Measurements from ENCODE around the gene SORCS2.

The SORCS2 gene

DNA sequence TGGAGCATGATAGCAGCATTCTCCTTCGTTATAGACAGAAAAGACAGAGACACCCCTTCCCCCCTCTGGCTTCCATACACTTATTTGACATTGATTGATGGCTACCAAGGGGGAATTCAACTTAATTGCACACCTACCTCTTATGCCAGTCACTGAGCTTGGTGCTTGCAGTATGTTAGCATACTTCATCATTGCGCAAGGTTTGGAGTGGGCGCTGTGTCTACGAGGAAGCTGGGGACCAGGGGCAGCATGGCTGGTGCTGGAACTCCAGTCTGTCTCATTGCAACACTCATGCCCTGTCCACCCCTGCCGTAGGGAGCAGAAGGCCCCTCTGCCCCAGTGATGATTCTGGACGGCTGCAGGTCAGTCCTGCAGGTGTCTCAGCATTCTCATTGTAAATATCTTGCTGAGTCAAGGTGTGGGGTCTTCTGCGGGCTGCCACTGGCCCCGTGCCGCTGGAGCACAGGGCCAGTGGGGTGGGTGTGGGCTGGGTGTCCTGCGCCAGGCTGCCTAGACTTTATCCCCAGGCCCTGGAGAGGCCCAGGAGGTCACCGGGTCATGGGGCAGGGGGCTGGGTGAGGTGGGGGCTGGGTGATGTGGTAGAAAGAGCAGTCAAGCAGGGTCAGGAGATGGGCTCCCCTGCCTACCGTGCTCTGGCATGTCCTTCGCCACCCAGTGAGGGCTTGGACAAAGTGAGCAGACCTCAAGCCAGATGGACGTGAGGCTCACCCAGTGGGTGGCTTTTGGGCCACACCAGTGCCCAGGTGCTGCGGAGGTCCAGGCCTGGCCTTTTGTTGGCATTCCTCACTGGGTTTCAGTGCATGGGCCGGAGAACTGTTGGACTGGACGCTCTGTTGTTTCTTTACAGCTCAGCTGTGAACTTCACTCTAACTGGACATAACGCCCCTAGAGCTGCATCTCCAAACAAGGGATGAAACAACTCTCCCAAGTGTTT, 156.9 kb downstream of the SORCS2 start:
- no peak for DNase-seq

DNA sequence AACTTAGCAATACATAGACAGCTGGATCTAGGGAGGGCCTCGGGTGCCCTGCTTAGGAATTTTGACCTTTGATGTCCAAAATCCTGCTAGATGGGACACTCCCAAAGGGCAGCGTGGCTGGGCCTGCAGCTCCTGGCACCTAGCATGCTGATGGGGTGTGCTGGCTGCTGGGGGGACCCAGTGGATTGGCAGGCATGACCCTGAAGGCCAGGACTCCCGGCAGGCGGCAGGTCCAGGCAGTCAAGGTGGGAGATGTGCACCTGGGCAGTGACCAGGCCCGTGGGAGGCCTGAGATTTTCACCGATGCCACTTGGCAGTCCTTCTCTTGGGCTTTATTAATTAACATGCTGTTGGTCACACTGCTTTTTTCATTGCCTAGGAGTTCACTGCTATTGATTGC, 158.1 kb downstream of the SORCS2 start:
- no peak for DNase-seq

DNA sequence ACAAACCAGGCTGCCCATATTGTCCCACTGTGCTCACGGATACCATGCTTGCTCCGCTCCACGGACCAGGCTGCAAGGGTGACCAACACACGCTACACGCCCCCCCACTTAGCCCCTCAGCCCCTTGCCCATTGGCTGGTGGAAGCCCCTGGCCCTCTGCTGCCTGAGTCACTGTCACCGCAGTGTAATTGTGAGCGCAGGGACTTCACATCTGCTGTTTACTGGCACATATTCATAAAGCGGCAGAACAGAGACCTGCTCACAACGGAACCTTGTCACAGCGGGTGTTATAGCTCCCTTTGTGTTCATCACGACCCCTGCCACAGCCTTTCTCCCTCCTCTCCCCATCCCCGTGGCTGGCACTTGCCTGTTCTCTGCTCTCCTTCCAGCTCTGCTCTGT, 158.7 kb downstream of the SORCS2 start:
- peak in 38 of 58 donors; percentile 19 to 93 (median 68) for DNase-seq

DNA sequence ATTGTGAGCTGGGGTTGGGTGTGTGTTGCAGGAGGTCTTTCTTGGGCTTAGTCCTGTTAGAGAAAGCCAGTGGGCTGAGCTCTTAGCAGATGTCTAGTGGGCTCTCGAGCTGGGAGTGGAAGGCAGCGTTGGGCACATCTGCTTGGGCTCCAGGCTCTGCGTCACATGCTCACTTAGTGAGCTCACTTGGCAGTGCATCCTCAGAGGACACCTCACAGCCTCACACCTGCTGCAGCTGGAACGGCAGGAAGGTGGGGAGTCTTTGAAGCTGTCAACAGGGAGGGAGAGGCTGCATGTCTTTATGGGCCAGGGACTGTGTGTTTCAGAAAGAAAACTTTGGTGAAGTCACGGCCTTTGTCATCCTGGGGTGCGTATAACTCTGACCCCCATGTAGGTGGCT, 160.1 kb downstream of the SORCS2 start:
- peak in 1 of 58 donors; percentile 29 for DNase-seq

DNA sequence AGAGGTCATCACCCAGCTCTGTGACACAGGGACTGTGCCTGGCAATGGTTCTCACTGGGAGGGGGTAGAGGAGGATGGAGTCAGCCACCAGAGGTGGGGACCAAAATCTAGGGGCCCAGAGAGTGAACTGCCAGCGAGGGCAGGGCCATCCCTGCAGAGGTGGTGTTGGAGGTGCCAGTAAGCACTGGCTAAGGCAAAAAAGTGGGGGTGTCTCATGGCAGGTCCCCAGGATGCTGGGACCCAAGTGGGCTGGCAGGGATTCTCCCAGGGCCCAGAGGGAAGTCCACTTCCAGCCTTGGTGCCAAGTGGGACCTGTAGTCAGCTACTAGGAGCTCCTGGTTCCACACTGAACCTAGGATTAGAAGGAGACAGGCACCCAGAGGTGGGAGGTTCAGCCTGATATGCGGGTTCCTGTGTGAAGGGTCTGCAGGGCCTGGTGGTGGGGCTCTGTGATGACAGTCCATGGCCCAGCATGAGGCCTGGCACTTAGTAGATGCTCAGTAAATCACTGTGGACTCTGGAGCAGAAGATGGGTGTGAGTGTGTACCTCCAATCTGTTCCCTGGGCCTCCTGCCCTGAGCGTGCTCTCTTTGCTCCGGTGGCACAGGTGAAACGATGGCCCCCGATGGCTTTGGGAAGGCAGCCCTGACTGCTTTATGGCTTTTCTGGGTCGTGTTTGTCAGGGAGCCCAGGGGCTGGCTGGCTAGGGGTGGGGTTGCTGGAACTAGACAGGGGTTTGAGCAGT, 160.9 kb downstream of the SORCS2 start:
- DNase-seq: no peak

DNA sequence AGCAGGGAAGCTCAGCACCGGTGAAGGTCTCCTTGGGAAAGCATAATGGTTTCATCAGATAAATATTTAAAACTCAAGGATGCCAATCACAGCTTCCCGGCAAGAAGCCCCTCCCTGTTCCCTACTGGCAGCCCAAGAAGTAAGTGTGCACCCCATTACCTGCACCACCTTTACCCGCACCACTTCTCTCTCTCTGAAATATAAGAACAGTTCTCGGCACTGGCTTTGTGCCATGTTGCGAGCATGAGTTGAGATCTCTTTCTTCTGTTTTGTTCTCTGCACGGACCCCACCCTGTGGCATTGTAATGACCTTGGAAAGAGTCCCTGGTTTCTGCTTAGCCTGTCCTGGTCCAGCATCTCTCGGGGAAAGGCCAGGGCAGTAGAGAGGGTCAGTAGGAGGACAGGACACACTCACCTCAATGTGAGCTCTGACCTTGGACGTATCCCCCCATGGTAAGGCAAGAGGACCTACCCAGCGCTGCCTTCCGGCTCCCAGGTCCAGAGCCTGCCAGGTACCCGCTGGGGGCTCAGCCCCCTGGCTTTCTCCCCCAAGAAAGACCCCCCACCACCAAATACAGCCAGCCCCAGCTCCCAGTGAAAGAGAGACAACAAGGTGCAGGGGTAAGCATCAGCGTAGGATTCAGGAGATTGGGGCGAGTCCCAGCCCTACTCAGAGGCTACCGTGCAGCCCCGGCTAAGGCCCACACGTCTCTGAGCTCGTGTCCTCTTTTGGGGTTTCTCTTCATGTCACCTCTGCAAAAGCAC, 161.7 kb downstream of the SORCS2 start:
- DNase-seq: no peak

DNA sequence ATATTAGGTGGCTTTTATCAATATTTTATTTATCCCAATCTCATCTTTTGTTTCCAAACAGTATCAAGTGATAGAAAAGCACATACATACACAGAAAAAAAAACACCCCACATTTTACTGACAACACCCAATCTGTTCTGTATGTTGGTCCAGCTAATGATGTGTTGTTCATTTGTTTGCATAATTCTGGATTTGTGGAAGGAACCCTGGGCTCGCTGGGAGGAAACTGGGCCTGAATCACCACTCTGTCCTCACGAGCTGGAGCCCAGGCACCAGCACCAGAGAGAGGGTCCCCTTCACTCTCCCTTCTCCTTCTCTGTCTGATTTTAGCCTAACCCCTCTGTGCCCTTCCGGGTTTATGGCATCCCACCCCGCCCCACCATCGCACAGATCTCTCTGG, 162.6 kb downstream of the SORCS2 start:
- DNase-seq: no peak

DNA sequence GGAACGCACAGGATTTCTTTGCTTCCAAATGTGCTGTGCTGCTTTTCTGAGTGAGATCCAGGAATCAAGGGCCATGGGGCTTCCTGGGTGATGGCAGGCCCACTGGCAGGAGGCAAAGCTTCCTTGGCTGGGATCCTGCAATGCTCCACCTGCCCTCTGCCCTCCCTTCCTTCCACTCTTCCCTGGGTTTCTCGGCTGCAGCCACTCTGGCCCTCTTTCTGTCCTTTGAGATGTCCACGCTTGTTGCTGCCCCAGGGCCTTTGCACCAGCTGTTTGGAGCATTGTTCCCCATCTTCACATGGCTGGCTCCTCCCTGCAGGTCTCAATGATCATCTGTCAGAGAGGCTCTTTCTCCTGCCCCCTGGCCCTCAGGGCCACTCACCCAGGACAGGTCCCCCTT, 163.5 kb downstream of the SORCS2 start:
- no peak for DNase-seq

DNA sequence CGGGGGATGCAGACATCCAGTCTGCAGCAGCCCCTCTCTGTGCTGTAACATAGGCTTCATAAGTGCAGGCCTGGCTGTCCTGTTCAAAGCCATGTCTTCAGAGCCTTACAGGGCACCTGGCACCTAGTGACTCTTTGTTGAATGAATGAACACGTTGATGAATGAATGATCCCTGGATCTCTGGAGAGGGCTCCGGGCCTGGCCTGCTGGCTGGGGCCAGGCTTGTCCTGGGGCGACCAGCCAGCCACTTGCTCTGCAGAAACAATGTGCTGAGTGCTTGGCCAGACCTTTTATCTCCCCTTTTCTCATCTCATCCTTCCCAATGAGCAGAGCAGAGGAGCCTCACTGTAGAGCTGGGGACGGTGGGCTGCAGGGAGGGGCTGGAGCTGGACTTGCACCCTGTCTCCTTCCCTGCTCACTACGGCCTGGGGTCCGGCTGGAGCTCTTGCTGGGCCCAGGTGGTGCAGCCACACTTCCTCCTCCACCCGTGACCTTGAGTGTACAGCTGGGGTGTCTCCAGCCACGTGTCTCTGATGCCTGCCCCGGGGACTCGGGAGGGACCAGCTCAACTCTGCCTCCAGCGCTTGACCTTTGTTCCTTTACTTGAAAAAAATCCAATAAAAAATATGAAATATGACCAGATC, 164.5 kb downstream of the SORCS2 start:
- DNase-seq: no peak

DNA sequence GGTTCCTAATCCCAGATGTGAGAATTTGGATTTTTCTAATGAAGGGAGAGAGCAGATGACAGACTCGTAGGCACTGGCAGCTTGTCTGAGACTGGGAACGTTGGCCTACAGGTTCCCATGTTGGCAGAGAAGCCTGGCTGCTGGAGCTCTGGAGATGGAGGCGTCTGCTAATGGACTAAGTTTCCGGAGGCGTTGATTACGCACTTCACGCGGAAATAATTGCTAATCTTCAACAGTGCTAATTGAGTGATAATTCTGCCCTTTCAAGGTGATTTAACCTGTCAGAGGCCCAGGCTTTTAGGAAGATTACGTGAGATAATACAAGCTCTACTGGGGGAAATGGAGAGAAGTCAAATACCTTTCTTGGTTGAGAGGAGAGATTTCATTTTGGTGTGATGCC, 165.0 kb downstream of the SORCS2 start:
- DNase-seq: no peak

DNA sequence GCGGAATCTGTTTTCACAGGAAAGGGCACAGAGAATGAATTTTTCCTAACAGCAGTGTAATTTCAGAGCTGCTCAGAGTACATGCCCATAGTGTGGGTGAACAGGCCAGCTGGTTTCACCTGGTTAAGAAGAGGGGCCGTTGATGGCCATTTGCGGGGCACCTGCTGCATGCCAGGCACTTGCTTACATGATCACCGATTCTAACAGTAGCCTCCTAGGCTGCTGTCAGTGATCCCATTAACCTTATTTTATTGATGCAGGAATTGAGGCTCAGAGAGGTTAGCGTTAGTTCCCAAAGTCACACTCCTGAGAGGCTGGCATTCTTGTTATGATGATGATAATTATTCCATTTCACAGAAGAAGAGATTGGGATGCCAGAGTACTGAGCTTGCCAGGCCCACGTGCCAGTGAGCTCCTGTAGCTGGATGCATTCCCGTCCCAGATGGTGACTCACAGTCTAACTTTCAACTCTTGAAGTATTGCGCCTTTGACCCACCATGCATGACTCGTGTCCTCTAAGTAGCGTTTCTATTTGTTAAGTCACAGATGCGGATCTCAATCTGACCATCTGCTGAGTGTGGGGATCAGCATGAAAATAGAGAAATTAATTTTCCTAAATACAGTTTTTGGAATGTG, 165.9 kb downstream of the SORCS2 start:
- DNase-seq: peak in 27 of 58 donors; percentile 11 to 69 (median 37)

DNA sequence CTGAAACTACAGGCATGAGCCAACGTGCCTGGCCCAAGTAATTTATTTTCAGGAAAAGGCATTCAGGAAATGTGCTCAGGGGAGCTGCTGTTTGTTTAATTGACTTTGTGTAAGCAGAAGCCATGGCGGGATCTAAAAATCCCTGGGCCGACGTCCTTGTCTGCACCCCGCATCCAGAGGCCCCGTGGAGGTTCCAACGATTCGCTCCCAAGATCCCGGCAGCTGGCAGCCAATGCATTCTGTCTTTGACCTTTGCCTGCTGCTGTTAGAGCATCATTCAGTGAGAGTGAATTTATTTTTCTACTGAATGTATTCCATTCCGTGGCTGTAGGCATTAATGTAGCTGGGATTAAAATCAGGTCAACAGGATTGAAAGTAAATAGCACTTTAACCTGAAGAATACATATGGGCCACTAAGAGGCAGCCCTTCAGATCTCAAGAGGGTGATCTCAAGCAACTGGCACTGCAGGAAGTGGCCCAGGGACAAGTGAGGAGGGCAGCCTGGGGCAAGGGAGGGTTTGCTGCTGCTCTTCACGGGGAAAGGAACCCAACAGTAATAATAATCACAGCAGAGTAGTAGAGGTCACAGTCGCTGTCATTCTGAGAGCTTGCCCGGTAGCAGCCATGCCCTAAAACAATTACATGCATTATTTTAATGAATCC, 167.2 kb downstream of the SORCS2 start:
- no peak for DNase-seq

DNA sequence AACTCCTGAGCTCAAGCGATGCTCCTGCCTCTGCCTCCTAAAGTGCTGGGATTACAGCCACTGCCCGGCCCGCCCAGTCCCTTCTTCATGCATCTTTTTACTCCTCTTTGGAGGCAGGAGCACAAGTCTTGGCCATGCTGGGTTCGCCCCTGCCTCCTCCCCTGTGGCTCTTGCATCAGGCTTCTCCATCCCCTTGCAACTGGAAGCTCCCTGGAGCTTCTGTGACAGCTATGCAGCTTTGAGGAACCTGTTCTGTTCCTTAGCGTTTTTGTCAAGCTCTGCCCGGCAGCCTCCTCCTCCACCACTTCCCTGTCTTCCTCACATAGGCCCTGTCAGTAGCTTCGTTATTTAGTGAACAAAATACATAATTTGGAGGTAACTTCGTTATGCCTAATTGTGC, 168.5 kb downstream of the SORCS2 start:
- DNase-seq: peak in 1 of 58 donors; percentile 15

DNA sequence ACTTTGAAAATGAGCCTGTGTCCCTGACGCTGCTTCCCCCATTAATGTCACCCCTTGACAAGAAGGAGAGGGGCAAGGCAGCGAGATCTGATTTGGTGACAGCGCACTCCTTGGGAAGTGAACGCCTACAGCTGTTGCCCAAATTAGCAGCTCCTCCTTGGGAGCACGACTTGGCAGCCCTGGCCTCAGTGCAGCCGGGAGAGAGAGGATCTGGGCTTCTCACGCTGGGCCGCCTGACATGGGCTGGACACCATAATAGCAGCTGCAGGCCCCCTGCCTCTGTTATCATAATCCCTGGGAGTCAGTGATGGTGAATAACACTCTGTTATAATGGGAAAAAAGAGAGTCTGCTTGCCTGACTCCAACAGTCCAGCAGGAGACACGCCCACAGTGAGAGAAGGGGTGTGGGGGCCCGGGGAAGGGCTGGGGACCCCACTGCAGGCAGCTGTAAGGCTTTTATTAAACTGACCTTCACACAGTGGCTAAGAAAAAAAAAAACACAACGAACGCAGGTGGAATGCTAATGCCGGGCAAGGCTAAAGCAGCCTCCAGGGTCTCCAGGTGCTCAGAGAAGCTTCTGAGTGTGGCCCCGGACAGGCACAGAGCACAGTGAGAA, 169.1 kb downstream of the SORCS2 start:
- peak in 13 of 58 donors; percentile 30 to 69 (median 38) for DNase-seq

DNA sequence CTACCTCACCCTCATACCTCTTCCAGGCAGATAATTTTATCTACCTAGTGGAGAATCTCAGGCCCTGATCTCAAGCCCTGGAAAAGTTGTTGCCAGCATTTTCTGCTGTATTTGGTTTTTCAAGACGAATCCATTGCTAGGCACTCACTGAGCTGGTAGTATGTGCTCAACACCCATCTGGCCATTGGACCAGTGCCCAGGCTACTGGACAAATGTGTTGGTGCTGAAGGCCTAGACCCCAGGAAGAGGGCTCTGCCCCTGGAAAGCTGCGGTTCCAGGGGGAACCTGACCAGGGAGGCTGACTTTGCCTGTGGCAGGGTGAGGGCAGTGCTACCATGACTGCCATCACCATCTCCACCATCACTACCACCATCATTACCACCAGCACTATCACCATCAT, 170.0 kb downstream of the SORCS2 start:
- DNase-seq: peak in 2 of 58 donors; percentile 24 to 36

DNA sequence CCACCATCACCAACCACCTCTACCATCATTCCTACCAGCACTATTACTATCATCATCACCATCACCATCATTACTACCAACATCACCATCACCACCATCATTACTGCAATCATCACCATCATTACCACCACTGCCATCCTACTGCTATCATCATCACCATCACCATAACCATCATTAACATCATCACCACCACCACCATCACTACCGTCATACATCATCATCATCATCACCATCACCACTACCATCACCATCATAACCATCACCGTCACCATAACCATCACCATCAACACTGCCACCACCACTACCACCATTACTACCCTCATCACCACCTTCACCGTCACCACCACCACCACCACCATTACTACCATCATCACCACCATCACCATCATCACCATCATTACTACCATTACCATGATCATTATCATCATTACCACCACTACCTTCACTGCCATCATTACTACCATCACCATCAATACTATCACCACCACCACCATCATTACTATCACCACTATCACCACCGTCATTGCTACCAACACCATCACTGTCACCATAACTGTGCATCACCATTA, 170.6 kb downstream of the SORCS2 start:
- DNase-seq: no peak

DNA sequence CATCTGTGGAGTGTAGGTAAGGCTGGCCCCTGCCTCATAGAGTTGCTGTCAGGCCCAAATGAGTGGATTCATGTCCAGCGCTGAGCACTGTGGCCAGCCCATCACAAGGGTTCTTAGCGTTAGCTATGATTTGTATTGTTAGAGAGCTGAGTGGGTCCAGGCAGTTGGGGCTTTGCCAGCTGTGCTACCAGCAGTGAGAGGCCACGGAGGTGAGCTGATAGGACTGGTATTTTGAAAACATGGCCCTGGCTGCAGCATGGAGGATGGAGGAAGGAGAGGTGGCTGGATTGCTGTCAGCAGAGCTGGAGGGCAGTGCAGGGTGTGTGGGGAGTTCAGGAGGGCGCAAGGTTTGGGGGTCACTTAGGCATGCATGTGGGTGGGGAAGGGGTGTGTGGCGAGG, 172.6 kb downstream of the SORCS2 start:
- DNase-seq: no peak

DNA sequence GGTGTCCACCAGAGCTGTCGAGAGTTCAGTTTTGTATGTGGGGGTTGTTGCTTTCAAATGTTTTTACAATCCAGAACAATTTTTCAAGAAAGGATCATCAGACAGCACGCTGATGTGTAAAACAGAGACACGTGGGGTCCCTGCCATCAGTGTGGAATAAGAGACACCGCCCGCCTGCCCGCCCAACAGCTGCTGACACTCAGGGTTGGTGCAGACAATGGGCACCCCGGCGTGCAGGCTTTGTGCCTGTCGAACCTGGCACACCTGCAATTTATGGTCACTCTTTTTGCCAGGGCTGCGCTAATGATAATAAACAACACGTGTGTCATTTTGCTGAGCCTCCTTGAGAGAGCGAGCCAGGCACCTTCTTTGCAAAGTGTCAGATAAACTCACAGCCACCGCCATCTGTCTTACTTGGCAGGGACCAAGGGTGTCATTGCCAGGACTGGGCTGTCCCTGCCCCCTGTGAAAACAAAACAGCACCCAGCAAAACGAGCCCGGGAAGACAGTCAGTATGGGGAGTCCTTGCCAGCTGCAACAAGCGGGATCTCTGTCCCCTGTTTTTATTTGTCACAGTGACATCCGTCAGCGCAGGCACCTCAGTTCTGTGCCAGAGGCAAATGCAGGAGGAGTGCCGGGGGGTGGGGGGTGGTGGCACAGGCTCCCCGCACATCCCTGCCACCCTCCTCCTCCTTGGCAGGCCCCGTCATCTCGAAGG, 173.3 kb downstream of the SORCS2 start:
- peak in 55 of 58 donors; percentile 24 to 94 (median 78) for DNase-seq
